ENCODE results near the gene KLF13.

DNA sequence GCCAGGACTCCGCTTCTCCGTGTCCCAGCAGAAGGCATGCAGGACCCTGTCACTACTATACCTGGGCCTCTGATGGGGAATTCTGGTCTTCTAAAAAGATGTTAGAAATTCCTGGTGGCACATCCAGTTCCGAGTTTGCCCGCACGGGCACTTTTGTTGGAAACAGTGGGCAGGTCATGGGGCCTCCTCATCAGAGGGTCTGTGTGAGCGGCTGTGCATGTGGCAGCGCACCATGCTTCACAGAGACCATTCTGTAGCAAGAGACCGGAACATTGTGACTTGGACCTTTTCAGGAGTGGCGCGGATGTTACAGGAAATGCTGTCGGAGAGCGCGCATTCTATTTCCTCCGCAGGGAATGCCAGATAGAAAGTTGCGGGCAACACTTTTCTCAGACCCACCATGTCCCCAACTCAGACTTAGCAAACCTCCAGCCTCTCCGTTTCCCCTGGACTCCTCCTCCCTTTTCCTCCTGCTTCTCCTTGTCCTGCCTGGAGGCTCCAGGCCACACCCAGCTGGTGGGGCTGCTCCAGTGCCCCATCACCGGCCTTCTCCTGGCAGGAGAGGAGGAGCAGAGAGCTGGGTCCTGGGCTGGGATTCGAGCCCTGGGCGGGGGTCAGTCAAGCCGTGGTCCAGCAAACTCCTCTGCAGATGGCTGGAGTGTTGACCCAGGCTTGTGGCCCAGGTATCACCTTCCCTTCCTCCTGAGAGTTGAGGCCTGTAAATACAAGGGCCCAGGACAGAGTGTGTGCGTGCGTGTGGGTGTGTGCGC, 46.6 kb downstream of the KLF13 start:
- TF ChIP-seq, protein P1, sequence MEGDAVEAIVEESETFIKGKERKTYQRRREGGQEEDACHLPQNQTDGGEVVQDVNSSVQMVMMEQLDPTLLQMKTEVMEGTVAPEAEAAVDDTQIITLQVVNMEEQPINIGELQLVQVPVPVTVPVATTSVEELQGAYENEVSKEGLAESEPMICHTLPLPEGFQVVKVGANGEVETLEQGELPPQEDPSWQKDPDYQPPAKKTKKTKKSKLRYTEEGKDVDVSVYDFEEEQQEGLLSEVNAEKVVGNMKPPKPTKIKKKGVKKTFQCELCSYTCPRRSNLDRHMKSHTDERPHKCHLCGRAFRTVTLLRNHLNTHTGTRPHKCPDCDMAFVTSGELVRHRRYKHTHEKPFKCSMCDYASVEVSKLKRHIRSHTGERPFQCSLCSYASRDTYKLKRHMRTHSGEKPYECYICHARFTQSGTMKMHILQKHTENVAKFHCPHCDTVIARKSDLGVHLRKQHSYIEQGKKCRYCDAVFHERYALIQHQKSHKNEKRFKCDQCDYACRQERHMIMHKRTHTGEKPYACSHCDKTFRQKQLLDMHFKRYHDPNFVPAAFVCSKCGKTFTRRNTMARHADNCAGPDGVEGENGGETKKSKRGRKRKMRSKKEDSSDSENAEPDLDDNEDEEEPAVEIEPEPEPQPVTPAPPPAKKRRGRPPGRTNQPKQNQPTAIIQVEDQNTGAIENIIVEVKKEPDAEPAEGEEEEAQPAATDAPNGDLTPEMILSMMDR (IDR thresholded peaks at IDR 0.05; ENCODE audit: low read depth, low read length, poor library complexity, severe bottlenecking): no peak
- no peak for TF ChIP-seq EZH2phosphoT487 (IDR thresholded peaks at IDR 0.05; ENCODE audit: borderline replicate concordance, low read length)
